Fibroblast of lung (primary cell): Measurements from ENCODE around the gene BAZ1B.

ENCODE experiments used
- EZH2 ChIP-seq: IDR thresholded peaks from 2 replicates; pipeline ENCODE4 v1.5.1; 2012; ENCODE audit warnings: low read length, control low read depth, mild to moderate bottlenecking; ENCODE audit errors: missing control alignments
- TF ChIP-seq, protein P1 (sequence below), 2 donors: IDR thresholded peaks in 1 of 2; conservative IDR thresholded peaks in 1 of 2; 1 replicate in 1 of 2; 2 replicates in 1 of 2; pipeline ENCODE4 v1.5.1; 2011 to 2012; ENCODE audit warnings: low read length in 2 of 2, control low read depth in 1 of 2, inconsistent platforms in 1 of 2, low read depth in 1 of 2, mild to moderate bottlenecking in 1 of 2

DNA sequence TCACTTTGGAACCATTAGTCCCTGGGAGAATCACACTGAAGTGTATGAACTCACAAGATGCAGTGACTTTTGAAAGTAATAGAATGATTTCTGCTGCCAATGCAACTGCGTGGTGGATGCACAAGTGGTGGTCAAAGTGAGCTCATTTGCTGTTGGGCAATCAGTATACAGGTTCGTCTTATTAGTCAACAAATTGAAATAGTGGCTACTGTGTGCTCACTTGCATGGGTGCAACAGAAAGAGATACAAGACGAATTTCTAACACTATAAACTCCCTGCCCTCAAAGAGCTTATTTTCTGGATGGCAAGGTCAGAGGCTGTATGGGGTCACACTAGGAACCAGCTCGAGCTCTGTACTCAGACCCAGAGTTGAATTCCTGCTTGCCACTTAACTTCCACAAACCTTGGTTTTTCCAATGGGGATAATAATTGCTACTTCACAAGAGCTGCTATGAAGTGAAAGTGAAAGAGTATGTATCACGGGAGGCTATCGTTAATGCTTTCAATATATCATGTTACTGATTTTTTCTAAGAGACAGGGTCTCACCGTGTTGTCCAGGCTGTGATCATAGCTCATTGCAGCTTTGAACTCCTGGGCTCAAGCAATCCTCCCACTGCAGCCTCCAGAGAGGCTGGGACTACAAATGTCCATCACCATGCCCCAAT is 43.7 kb upstream of the BAZ1B start:
- TF ChIP-seq, protein P1, sequence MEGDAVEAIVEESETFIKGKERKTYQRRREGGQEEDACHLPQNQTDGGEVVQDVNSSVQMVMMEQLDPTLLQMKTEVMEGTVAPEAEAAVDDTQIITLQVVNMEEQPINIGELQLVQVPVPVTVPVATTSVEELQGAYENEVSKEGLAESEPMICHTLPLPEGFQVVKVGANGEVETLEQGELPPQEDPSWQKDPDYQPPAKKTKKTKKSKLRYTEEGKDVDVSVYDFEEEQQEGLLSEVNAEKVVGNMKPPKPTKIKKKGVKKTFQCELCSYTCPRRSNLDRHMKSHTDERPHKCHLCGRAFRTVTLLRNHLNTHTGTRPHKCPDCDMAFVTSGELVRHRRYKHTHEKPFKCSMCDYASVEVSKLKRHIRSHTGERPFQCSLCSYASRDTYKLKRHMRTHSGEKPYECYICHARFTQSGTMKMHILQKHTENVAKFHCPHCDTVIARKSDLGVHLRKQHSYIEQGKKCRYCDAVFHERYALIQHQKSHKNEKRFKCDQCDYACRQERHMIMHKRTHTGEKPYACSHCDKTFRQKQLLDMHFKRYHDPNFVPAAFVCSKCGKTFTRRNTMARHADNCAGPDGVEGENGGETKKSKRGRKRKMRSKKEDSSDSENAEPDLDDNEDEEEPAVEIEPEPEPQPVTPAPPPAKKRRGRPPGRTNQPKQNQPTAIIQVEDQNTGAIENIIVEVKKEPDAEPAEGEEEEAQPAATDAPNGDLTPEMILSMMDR (conservative IDR thresholded peaks at IDR 0.05 in 1 of 2, IDR thresholded peaks at IDR 0.05 in 1 of 2; ENCODE audit: low read depth in 1 of 2, low read length in 2 of 2), result no peak
- TF ChIP-seq EZH2, result no peak
